ENCODE measurements around the gene NOL3. TPM values are rescaled to one million over a fixed set of nuclear protein-coding genes. Genes with fewer than 3 reads are reported as not detected.

NOL3 gene
- total RNA-seq (2022; extraction: Qiagen RNA extraction) = 95.9 to 112 TPM (median 105 TPM) in 5 replicates

GRCh38 chr16:67170168-67170948, at the start of gene NOL3:
TSS of gene NOL3 (plus strand) at chr16:67170538.

GRCh38 chr16:67150833-67151396, 19.4 kb upstream of the NOL3 start, which contains the start of gene B3GNT9:
TSS of gene B3GNT9 (minus strand) at chr16:67150998. CDS start at chr16:67150485, 513 bp downstream.

GRCh38 chr16:67164599-67165061, 5.7 kb upstream of the NOL3 start, which contains the start of gene HSF4:
TSS of gene HSF4 (plus strand) at chr16:67164745. CDS start at chr16:67164812, 67 bp downstream.

GRCh38 chr16:67183627-67184452, 13.5 kb downstream of the NOL3 start, which contains the start of gene MATCAP1:
TSS of gene MATCAP1 (minus strand) at chr16:67183963. CDS start at chr16:67180610, 3,353 bp downstream.

GRCh38 chr16:67190041-67190440, 19.7 kb downstream of the NOL3 start, which contains the start of gene EXOC3L1:
TSS of gene EXOC3L1 (minus strand) at chr16:67190136. CDS start at chr16:67189676, 460 bp downstream.

GRCh38 chr16:67191995-67192681, 21.8 kb downstream of the NOL3 start, which contains the start of gene E2F4:
TSS of gene E2F4 (plus strand) at chr16:67192155. CDS start at chr16:67192228, 73 bp downstream.

GRCh38 chr16:67199011-67199807, 28.9 kb downstream of the NOL3 start, which contains the start of gene ELMO3:
TSS of gene ELMO3 (plus strand) at chr16:67199131. CDS start at chr16:67199327, 196 bp downstream.

Other genes starting within 250 kb of the NOL3 start
- 64.4 to 86.4 TPM (median 77.1 TPM) in 5 replicates for gene RRAD, start 245.0 kb upstream of the NOL3 start, total RNA-seq (2022; extraction: Qiagen RNA extraction)
- 146 to 179 TPM (median 172 TPM) in 5 replicates for gene CIAO2B, start 236.1 kb upstream of the NOL3 start, total RNA-seq (2022; extraction: Qiagen RNA extraction)
- 31.4 to 42.9 TPM (median 38.4 TPM) in 5 replicates for gene CES2, start 235.0 kb upstream of the NOL3 start, total RNA-seq (2022; extraction: Qiagen RNA extraction)
- gene CES3, start 209.3 kb upstream of the NOL3 start, total RNA-seq (2022; extraction: Qiagen RNA extraction) = 2.0 to 3.0 TPM (median 2.6 TPM) in 5 replicates
- 3.1 to 6.7 TPM (median 4.7 TPM) in 5 replicates for gene CES4A, start 181.9 kb upstream of the NOL3 start, total RNA-seq (2022; extraction: Qiagen RNA extraction)
- 54.0 to 76.9 TPM (median 70.6 TPM) in 5 replicates for gene CBFB, start 141.4 kb upstream of the NOL3 start, total RNA-seq (2022; extraction: Qiagen RNA extraction)
- gene PHAF1, start 60.6 kb upstream of the NOL3 start, total RNA-seq (2022; extraction: Qiagen RNA extraction) = 24.4 to 28.0 TPM (median 26.4 TPM) in 5 replicates
- gene B3GNT9, start 19.5 kb upstream of the NOL3 start, total RNA-seq (2022; extraction: Qiagen RNA extraction) = 7.6 to 11.4 TPM (median 9.6 TPM) in 5 replicates
- gene TRADD, start 10.6 kb upstream of the NOL3 start, total RNA-seq (2022; extraction: Qiagen RNA extraction) = 16.3 to 19.9 TPM (median 17.7 TPM) in 5 replicates
- gene FBXL8, start 10.6 kb upstream of the NOL3 start, total RNA-seq (2022; extraction: Qiagen RNA extraction) = 4.8 to 9.2 TPM (median 6.8 TPM) in 5 replicates
- gene HSF4, start 5.8 kb upstream of the NOL3 start, total RNA-seq (2022; extraction: Qiagen RNA extraction) = 9.6 to 17.0 TPM (median 14.8 TPM) in 5 replicates
- 4.4 to 8.0 TPM (median 6.2 TPM) in 5 replicates for gene MATCAP1, start 13.4 kb downstream of the NOL3 start, total RNA-seq (2022; extraction: Qiagen RNA extraction)
- 0.05 to 0.21 TPM (median 0.06 TPM) in 5 replicates for gene EXOC3L1, start 19.6 kb downstream of the NOL3 start, total RNA-seq (2022; extraction: Qiagen RNA extraction)
- gene E2F4, start 21.6 kb downstream of the NOL3 start, total RNA-seq (2022; extraction: Qiagen RNA extraction) = 77.3 to 103 TPM (median 101 TPM) in 5 replicates
- gene ELMO3, start 28.6 kb downstream of the NOL3 start, total RNA-seq (2022; extraction: Qiagen RNA extraction) = 0.59 to 1.7 TPM (median 0.98 TPM) in 5 replicates
- 77.9 to 91.6 TPM (median 80.0 TPM) in 5 replicates for gene TMEM208, start 56.6 kb downstream of the NOL3 start, total RNA-seq (2022; extraction: Qiagen RNA extraction)
- gene FHOD1, start 76.9 kb downstream of the NOL3 start, total RNA-seq (2022; extraction: Qiagen RNA extraction) = 31.3 to 53.0 TPM (median 49.4 TPM) in 5 replicates
- 0.87 to 1.7 TPM (median 1.4 TPM) in 5 replicates for gene SLC9A5, start 78.4 kb downstream of the NOL3 start, total RNA-seq (2022; extraction: Qiagen RNA extraction)
- 10.1 to 14.2 TPM (median 12.5 TPM) in 5 replicates for gene PLEKHG4, start 109.0 kb downstream of the NOL3 start, total RNA-seq (2022; extraction: Qiagen RNA extraction)
- 0.11 to 0.47 TPM (median 0.34 TPM) in 5 replicates for gene KCTD19, start 156.2 kb downstream of the NOL3 start, total RNA-seq (2022; extraction: Qiagen RNA extraction)
- 0.11 to 0.14 TPM in 2 of 5 replicates, not detected in the others for gene LRRC36, start 156.3 kb downstream of the NOL3 start, total RNA-seq (2022; extraction: Qiagen RNA extraction)
- 9.2 to 13.3 TPM (median 12.4 TPM) in 5 replicates for gene TPPP3, start 223.0 kb downstream of the NOL3 start, total RNA-seq (2022; extraction: Qiagen RNA extraction)
- gene ZDHHC1, start 245.9 kb downstream of the NOL3 start, total RNA-seq (2022; extraction: Qiagen RNA extraction) = 4.6 to 7.4 TPM (median 5.5 TPM) in 5 replicates